K562 (cell line): ENCODE data around the gene IRX2. TPM values are rescaled to one million over a fixed set of nuclear protein-coding genes. Genes with fewer than 3 reads are reported as not detected.
A peak's percentile ranks its signal among the peaks of the same experiment; 100 is the strongest.

Experiments used
- ATAC-seq: fragments of 200-7000 bp; cut with Tn5 transposase; 3 replicates; pipeline ENCODE4 v1.9.1; 2020; ENCODE audit warnings: moderate library complexity
- BruUV-seq: library from RNA; stranded (reverse); fragments of 400-500 nt; replicated peaks from 2 replicates; lab custom pipeline; 2021; lab: Mats Ljungman, UMichigan
- CTCF ChIA-PET: fragments of 300-600 bp; formaldehyde crosslinking; extraction: SDS; loops from one replicate; lab custom pipeline; 2021; ENCODE audit warnings: low intra/inter-chr PET ratio; lab: Yijun Ruan, JAX
- POLR2A ChIA-PET: fragments of 300-600, 350-650 bp; sonication (Branson Sonifier 250); formaldehyde crosslinking; extraction: SDS; loops from one replicate; lab custom pipeline; 2021; ENCODE audit warnings: antibody characterized with exemption, inconsistent platforms; lab: Yijun Ruan, JAX
- DNase-seq, 4 experiments: peaks; one replicate each; pipeline versions ENCODE4 v3.0.0 to v3.0.0-alpha.2; 2011 to 2018; ENCODE audit warnings: low spot score in 3 of 4, mixed read lengths in 3 of 4; ENCODE audit errors: extremely low read depth in 1 of 4
- FAIRE-seq: peaks from 2 replicates; lab custom pipeline; 2011; peaks lifted over from hg19 to GRCh38; lab: Jason Lieb, UNC
- H2AFZ ChIP-seq: 2 replicates; pipeline ENCODE4 v1.6.0; 2011; ENCODE audit warnings: low read depth, low read length, control low read depth, inconsistent platforms
- H3K27ac ChIP-seq: fragments of 200-600 bp; 3 replicates; pipeline ENCODE4 v1.8.0; 2011; ENCODE audit warnings: low read depth, mild to moderate bottlenecking, control low read depth, inconsistent platforms, low read length, moderate library complexity, mixed read lengths; ENCODE audit errors: extremely low read depth
- H3K27me3 ChIP-seq, 2 experiments: fragments of 300-600 bp in 1 of 2; 2 replicates in 1 of 2; 3 replicates in 1 of 2; pipeline versions ENCODE4 v1.6.0 to v1.8.0; 2011; ENCODE audit warnings: inconsistent platforms in 2 of 2, low read length in 2 of 2, mild to moderate bottlenecking in 1 of 2, mixed read lengths in 1 of 2, moderate library complexity in 1 of 2; ENCODE audit not compliant: control insufficient read depth in 2 of 2, insufficient read depth in 2 of 2
- H3K36me3 ChIP-seq: fragments of 300-600 bp; 3 replicates; pipeline ENCODE4 v1.8.0; 2011; ENCODE audit warnings: mild to moderate bottlenecking, low read length, inconsistent platforms; ENCODE audit not compliant: control insufficient read depth, insufficient read depth
- H3K4me1 ChIP-seq, 2 experiments: fragments of 200-600 bp in 1 of 2; replicated peaks in 1 of 2; 2 replicates in 1 of 2; 3 replicates in 1 of 2; pipeline versions ENCODE4 v1.5.1 to v1.8.0; 2011; ENCODE audit warnings: inconsistent platforms in 2 of 2, low read length in 2 of 2, mild to moderate bottlenecking in 1 of 2, mixed read lengths in 1 of 2, moderate library complexity in 1 of 2; ENCODE audit not compliant: control insufficient read depth in 2 of 2, insufficient read depth in 2 of 2
- H3K4me2 ChIP-seq: 2 replicates; pipeline ENCODE4 v1.6.1; 2011; ENCODE audit warnings: low read length, control low read depth, inconsistent platforms, mixed read lengths; ENCODE audit not compliant: insufficient read depth
- H3K4me3 ChIP-seq: fragments of 200-600 bp; sonication (generic), shearing (Covaris generic); 2 replicates; pipeline ENCODE4 v1.5.1; 2016; ENCODE audit warnings: control low read depth, inconsistent platforms
- H3K79me2 ChIP-seq: fragments of 200-600 bp; 3 replicates; pipeline ENCODE4 v1.8.0; 2011; ENCODE audit warnings: low read length, inconsistent platforms; ENCODE audit not compliant: control insufficient read depth, insufficient read depth
- H3K9ac ChIP-seq, 2 experiments: 2 replicates each; pipeline versions ENCODE4 v1.6.0 to v1.6.1; 2011; ENCODE audit warnings: low read depth in 2 of 2, low read length in 2 of 2, control low read depth in 1 of 2, inconsistent platforms in 1 of 2, mild to moderate bottlenecking in 1 of 2, mixed read lengths in 1 of 2; ENCODE audit not compliant: insufficient read depth in 1 of 2
- H3K9me1 ChIP-seq: one replicate; pipeline ENCODE4 v1.6.0; 2011; ENCODE audit warnings: inconsistent platforms, mild to moderate bottlenecking, low read length, moderate library complexity; ENCODE audit not compliant: control insufficient read depth, insufficient read depth
- H3K9me3 ChIP-seq: replicated peaks from 2 replicates; pipeline ENCODE4 v1.5.1; 2011; ENCODE audit warnings: low read depth, low read length, inconsistent platforms; ENCODE audit not compliant: control insufficient read depth, insufficient read depth
- H4K20me1 ChIP-seq: replicated peaks from 2 replicates; pipeline ENCODE4 v1.6.1; 2011; ENCODE audit warnings: low read length, inconsistent platforms, mixed read lengths; ENCODE audit not compliant: control insufficient read depth, insufficient read depth
- JUN ChIP-seq, 2 experiments: sonication (generic) in 1 of 2; formaldehyde crosslinking in 1 of 2; IDR thresholded peaks; 2 replicates each; pipeline versions ENCODE4 v1.6.1 to v1.8.0; 2012 to 2022; ENCODE audit warnings: borderline replicate concordance in 2 of 2, mild to moderate bottlenecking in 2 of 2, improper control_type of control experiment in 1 of 2, low read depth in 1 of 2, low read length in 1 of 2, missing genetic modification reagents in 1 of 2
- SOX6 ChIP-seq: fragments of 450-650 bp; IDR thresholded peaks from 2 replicates; pipeline ENCODE4 v1.6.1; 2014; ENCODE audit warnings: mild to moderate bottlenecking
- TAF7 ChIP-seq: fragments of 450-650 bp; IDR thresholded peaks from 2 replicates; pipeline ENCODE4 v1.6.1; 2016; ENCODE audit warnings: missing genetic modification characterization, missing compliant biosample characterization
- XRCC5 ChIP-seq: fragments of 200-400 bp; formaldehyde crosslinking; IDR thresholded peaks from 2 replicates; pipeline ENCODE4 v1.6.1; 2017; ENCODE audit warnings: low read depth, mild to moderate bottlenecking, low read length
- ZNF785 ChIP-seq: fragments of 250-450 bp; sonication (Bioruptor Pico); IDR thresholded peaks from 2 replicates; pipeline ENCODE4 v1.4.0; 2020; ENCODE audit warnings: mild to moderate bottlenecking
- WGBS: fragments of 100-300 bp; shearing (Covaris generic); methylation state at CpG from one replicate; pipeline ENCODE4 v1.1.6; 2016; ENCODE audit warnings: low coverage, mixed read lengths; ENCODE audit not compliant: insufficient coverage; ENCODE audit errors: missing lambda C conversion rate; 5-methylcytosine and 5-hydroxymethylcytosine counted together
- in situ Hi-C: fragments of 300-500 bp; cut with MboI; formaldehyde crosslinking; loops from 4 replicates; pipeline ENCODE4 v1.15.0; 2018; ENCODE audit warnings: inconsistent platforms, mixed read lengths
- intact Hi-C: fragments of 100-400 bp; cut with micrococcal nuclease; formaldehyde crosslinking; loops from 2 replicates; pipeline ENCODE4 v1.14.2; 2022
- polyA plus RNA-seq, 8 experiments: library from polyadenylated mRNA; depleted of rRNA in 4 of 8; stranded (reverse) in 5 of 8; unstranded in 3 of 8; fragments of >200 nt; fragmentation: Nextera tagmentation in 2 of 8; fragmentation: Illumina TruSeq in 1 of 8; extraction: Ambion mirVana in 2 of 8; extraction: Trizol in 1 of 8; gene quantifications; 2 replicates each; pipeline versions ENCODE4 v1.2.1 to v1.2.3, GENCODE V29; 2011 to 2014; ENCODE audit warnings: inconsistent platforms in 1 of 8, missing spikeins in 1 of 8
- total RNA-seq, 7 experiments: library from RNA; depleted of rRNA in 6 of 7; stranded (reverse); fragments of >200 nt in 6 of 7; fragmentation: Illumina TruSeq in 2 of 7; extraction: Trizol in 2 of 7; gene quantifications; 2 replicates each; pipeline versions ENCODE4 v1.2.1 to v1.2.3, GENCODE V29; 2011 to 2021; ENCODE audit warnings: low replicate concordance in 1 of 7

Gene IRX2
- total and polyA plus RNA-seq, 9 of the 15 experiments (the other 6 are each of a cell fraction or from before 2014, with no cell fraction given): 0.13 TPM; not detected in 8

GRCh38 chr5:2702096-2702879, 49.2 kb downstream of the IRX2 start:
- intact Hi-C loops: no loop called here
- Histone ChIP-seq H3K79me2 (no peaks in the 10 kb centered on the region), H4K20me1 (peaks cover 3% of the 10 kb centered on the region; the same call in 1 of the 2 replicates), H3K4me3 (no peak overlapping the region), H3K9ac (no peak overlapping the region)
- in situ Hi-C loops: no loop called here
- ATAC-seq: 0 out of 3 replicates have a peak, but pooled peaks have one; percentile 40
- TF ChIP-seq SOX6: no peak
- TF ChIP-seq XRCC5: no peak
- TF ChIP-seq JUN (IDR thresholded peaks at IDR 0.05; ENCODE audit: borderline replicate concordance, low read depth, low read length): no peak
- no peak for TF ChIP-seq JUN (CRISPR knock-in tag; IDR thresholded peaks at IDR 0.05; ENCODE audit: borderline replicate concordance)
- no peak for TF ChIP-seq TAF7 (tag)
- TF ChIP-seq ZNF785: no peak
- TF ChIP-seq, all 486 proteins: peak for 0
- no peak overlapping the region for H3K27ac ChIP-seq
- DNase-seq (no peak), FAIRE-seq (no peak)
- H3K9me1 ChIP-seq: peaks cover 2% of the 10 kb centered on the region
- under 1% methylated on average over 27 of the region's 28 CpGs for WGBS
- no TSS peak for BruUV-seq
- no peaks in the 10 kb centered on the region for H3K36me3 ChIP-seq
- no peaks in the 10 kb centered on the region for H3K9me3 ChIP-seq
- no peak overlapping the region for H3K4me2 ChIP-seq
- ChIA-PET CTCF (no interaction called here), POLR2A (interaction anchor here (0.7 kb wide), 1 partner anchor 485 kb away, joined by 3 read pairs; no protein-coding TSS in a partner anchor)
- peaks cover 16 to 79% of the 10 kb centered on the region in 2 experiments for H3K27me3 ChIP-seq
- no peaks in the 10 kb centered on the region for H3K4me1 ChIP-seq
- H2AFZ ChIP-seq: no peak overlapping the region
